NCI-H748 treated with DMSO at 0.1 percent for 48 hours (cell line): ENCODE results near the gene RASGEF1C.
"Not testable (repeated sequence)": the region's sequence is repeated elsewhere in the genome, so short reads cannot be mapped to it uniquely, and the experiment has no call there.

Experiments used
- DNase-seq: peaks from one replicate; lab custom pipeline; 2025; lab: John Stamatoyannopoulos, UW

RASGEF1C gene

GRCh38 chr5:180210961-180211760 lies 2.1 kb upstream of the RASGEF1C start:
- DNase-seq = no peak

DNA sequence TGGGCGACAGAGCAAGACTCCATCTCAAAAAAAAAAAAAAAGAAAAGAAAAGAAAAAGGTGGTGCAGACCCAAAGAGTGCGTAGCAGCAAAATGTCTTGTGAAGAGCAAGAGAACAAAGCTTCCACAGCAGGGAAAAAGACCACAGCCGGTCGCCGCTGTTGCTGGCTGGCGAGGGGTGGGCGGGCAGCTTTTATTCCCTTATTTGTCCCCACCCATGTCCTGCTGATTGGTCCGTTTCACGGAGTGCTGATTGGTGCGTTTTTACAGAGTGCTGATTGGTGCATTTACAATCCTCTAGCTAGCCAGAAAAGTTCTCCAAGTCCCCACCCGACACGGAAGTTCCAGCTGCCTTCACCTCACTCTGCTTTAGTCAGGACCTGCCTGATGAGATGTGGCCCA lies 1.1 kb upstream of the RASGEF1C start:
- DNase-seq = not testable (repeated sequence)

DNA sequence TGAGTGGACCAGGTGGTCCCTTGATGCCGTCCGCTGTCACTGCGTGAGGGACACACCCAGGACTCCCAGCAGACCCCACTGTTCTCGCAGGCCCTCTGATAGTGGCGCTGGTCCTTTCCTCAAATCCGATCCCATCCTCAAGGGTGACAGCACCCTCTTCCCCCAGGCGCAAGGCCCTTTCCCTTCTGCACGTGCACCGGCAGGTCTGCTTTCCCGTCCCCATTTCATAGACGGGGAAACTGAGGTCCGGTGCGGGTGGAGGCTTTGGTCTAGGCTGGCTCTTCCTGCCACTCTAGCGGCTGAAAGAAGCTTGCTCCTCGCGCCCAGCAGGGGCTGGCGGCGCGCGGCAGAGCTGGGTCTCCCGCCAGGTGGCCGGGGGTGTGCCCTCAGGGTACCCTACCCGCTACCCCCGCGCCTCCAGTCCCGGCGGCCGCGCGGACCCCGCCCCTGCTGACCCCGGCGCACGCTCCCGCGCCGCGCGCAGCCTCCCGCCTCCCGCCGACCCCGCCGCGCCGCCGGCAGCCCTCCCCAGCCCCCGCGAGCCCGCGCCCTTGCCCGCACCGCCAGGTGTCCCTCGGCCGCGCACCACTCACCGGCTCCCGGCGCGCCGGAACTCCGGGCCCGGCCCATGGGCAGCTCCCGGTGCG lies 453 bp downstream of the RASGEF1C start:
- no peak for DNase-seq

DNA sequence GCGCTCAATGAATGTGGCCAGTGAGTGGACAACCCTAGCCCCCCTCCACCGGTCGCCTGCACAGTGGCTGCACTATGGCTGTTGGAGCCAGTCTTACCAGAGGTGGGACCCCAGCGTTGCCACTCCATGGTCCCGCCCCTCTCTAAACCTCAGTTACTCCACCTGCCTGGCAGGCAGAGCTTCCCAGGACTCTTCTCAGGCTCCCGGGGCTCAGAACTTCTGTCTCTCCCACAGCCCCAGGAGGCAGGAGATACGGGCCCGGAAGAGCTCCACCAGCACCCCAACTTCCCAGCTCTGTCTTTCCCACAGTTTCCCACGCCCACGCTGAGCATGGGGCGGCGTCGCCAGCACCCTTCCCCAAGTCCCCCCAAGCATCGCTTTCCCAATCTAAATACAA lies 975 bp downstream of the RASGEF1C start:
- DNase-seq = no peak

DNA sequence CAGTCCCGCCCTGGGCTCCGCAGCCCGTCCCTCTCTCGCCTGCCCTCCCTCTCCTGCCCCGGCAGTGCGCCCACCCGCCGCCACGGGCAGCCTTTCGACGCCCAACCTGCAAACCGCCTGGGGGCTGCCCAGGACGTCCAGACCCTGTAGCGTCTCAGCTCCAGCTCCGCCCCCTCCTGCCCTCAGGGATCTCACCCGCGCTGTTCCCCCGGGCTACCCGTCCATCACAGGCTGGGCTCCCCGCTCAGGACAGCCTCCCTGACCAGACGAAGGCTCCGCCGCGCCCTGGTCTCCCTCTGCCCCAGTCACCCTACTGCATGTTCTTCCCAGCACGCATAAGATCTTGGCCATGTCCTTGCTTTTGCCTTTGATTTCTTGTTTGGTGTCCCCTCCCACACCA lies 1.4 kb downstream of the RASGEF1C start:
- DNase-seq = no peak

DNA sequence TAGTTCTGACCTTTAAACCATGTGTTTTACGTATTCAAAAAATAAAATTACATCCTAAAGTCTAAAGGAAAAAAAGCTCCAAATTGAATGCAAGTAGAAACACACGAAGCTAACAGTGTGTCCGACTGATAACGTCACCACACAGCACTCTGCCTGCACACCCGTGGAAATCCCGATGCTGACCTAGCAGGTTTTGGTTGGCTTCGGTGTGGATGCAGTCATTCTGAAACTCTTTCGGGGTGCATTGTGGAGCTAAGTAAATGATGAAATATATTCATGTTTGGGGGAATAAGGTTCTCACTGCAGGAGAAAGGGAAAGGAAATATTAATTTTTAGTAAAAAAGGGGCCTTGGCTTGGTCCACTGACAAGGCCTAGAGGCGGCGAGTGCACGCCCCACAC lies 2.0 kb downstream of the RASGEF1C start:
- no peak for DNase-seq

DNA sequence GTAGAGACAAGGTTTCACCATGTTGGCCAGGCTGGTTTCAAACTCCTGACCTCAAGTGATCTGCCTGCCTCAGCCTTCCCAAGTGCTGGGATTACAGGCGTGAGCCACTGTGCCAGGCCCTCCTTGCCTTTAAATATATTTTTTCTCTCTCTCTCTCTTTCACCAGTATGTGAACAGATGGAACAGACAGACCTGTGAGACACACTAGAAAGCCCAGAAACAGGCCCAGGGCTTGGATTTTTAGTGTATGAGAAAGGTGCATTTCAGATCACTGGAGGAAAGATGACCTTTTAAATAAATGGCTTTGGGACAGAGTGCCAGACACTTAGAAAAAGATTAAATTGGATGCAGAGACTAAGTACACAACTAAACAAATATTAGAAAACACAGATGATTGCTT lies 3.1 kb downstream of the RASGEF1C start:
- no peak for DNase-seq

GRCh38 chr5:180204276-180204819 lies 4.7 kb downstream of the RASGEF1C start:
- no peak for DNase-seq

DNA sequence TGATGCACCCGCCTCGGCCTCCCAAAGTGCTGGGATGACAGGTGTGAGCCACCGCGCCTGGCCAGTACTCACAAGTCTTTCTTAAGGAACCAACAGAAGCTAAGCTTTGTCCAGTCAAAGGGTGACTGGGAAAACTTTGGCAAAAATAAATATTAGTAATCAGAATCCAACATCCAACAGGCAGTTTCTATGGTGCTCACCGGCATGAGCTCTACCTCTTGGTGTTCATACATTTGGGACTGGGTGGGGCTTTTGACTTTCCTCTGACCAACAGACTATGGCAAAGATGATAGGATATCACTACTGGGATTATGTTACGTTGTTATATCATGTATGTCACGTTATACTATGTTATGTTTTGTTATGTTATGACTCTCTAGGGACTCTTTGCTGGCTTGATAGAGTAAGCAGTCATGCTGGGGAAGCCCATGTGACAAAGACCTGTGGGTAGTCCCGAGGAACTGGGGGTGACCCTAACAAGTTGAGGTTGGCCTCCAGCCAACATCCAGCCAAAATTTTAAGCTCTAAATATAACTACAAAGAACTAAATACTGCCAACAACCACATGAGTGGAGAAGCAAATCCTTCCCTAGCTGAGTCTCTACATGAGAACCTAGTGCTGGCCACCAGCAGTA lies 6.0 kb downstream of the RASGEF1C start:
- DNase-seq = no peak

GRCh38 chr5:180201051-180201987 lies 7.7 kb downstream of the RASGEF1C start:
- peak; percentile 33 for DNase-seq

- DNase-seq = no peak
These were observed 9.6 kb downstream of the RASGEF1C start for GRCh38 chr5:180199390-180199789.

DNA sequence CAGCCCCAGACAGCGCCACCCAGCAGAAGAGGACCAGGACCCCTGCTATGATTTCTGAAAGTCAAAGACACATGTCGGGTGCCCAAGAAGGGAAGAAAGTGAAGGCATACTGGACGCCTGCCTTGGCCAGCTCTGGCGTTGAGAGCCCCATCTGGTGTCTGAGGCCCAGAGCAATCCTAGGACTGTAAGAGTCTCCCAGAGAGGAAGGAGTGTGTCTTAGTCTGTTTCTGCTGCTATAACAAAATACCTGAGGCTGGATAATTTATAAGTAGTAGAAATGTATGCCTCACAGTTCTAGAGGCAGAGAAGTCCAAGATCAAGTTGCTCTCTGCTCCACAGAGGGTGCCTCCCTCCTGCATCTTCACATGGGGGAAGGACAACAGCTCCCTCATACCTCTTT lies 10.8 kb downstream of the RASGEF1C start:
- DNase-seq = no peak

DNA sequence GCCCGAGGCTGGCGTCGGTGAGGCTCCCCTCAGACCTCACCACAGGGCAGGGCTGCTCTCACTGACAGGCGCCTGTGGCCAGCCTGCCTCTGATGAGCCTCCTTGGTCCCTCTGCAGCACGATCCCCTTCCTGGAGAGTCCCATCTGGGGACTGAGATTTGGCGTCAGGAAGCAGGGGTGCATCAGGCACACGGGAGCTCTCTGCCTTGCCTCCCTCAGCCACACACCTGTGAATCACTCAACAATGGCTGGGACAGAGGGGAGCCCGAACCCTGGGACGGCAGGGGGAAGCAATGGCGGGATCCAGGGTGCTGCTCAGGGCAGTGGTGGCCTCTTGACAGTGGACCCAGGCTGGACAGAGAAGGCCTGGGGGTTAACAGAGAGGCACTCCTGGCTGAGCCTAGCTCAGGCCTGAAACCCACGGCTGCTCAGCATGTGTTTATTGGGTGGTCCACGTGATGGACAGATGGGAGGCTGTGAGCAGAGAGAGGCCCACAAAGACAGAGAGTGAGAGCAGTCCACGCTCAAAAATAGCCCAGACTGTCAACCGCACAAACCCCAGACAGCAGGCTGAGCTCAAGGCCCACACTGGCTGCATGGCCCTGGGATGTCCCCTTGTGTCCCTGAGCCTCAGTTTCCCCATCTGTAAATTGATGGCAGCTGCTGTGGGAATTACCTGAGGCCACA lies 11.9 kb downstream of the RASGEF1C start:
- DNase-seq = no peak

DNA sequence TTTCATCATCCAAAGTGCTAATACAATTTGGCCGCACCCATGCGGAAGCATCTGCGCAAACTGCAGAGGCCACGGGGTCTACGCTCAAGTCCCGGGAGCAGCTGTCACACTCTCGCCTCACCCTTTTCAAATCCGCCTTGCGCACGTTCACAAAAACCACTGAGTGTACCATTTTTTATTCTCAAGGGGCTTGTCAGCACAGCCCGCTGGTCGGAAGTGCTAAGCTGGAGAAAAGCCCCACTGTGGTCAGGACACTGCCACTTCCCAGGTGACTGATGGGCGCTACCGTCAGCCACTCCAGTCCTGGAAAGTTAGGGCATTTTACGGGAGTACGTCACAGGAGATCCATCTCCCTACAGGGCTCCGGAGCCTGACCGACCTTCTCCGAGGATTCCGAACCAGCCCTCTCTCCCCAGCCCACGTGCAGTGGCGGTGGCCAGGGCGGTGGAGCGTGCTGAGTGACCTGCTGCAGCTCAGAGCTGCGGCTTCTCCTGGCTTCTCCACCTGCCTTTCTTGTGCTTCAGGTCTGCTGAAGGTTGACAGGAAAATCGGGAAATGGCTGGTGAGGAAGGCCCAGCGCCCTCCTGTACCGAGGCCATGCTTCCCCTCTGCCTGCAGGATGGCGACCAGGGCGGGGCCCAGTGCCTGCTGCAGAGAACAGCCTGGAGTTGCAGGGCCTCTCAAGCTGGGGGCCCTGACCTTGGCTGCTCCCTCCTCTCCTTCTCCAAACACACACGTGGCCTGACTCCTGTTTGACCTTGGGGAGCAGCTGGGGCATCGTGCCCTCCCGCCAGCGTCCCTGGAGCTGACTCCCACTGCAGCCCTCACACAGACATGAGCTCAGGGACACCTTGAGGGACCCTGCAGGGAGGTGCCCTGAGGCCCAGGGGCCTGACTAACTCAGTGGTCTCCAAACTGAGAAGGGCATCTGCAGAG lies 14.3 kb downstream of the RASGEF1C start:
- no peak for DNase-seq

- no peak for DNase-seq
These were observed 15.1 kb downstream of the RASGEF1C start for GRCh38 chr5:180193749-180194375.

GRCh38 chr5:180191716-180192115 lies 17.3 kb downstream of the RASGEF1C start:
- no peak for DNase-seq

GRCh38 chr5:180187767-180188166 lies 21.2 kb downstream of the RASGEF1C start:
- no peak for DNase-seq

GRCh38 chr5:180180846-180181245 lies 28.2 kb downstream of the RASGEF1C start:
- DNase-seq = no peak

DNA sequence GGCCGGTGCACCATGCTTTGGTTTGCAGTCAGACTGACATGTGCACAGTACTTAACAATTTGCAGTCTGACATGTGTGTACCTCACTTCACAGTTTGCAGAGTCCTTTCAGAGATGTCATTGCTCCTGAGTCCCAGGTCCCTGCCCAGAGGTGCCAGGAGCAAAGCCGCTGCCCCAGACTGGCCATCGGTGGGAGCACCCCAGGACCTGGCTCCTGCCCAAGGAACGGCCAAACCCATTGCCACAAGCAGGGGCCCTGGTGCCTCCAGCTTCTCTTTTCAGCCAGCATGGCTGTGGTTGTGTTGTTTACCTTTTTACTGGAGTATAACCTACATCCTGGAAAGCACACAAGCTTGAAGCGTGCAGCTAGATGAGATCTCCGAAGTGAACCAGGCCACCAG lies 28.6 kb downstream of the RASGEF1C start:
- DNase-seq = no peak
